ENCODE measurements around the gene SNAP23.

DNA sequence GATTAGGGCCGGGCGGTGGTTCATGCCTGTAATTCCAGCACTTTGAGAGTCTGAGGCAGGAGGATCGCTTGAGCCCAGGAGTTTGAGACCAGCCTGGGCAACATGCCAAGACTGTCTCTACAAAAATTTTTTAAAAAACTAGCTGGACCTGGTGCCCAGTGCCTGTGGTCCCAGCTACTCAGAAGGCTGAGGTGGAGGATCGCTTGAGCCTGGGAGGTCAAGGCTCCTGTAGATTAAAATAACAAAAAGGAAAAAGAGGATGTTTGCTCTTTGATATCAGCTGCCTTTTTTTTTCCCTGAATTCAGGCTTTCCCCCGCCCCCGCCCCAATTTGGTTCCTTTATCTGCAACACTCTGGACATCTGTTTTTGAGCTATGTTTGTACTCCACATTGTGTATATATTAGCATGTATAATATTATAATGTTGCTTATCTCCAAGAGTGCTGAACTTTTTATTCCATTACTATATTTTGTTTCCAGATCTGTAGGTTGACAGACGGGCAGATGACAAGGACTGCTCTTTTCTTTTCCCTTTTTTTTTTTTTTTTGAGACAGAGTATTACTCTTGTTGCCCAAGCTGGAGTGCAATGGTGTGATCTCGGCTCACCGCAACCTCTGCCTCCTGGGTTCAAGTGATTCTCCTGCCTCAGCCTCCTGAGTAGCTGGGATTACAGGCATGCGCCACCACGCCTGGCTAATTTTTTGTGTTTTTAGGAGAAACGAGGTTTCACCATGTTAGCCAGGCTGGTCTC lies 4.6 kb downstream of the SNAP23 start:
- TF ChIP-seq, protein P1, sequence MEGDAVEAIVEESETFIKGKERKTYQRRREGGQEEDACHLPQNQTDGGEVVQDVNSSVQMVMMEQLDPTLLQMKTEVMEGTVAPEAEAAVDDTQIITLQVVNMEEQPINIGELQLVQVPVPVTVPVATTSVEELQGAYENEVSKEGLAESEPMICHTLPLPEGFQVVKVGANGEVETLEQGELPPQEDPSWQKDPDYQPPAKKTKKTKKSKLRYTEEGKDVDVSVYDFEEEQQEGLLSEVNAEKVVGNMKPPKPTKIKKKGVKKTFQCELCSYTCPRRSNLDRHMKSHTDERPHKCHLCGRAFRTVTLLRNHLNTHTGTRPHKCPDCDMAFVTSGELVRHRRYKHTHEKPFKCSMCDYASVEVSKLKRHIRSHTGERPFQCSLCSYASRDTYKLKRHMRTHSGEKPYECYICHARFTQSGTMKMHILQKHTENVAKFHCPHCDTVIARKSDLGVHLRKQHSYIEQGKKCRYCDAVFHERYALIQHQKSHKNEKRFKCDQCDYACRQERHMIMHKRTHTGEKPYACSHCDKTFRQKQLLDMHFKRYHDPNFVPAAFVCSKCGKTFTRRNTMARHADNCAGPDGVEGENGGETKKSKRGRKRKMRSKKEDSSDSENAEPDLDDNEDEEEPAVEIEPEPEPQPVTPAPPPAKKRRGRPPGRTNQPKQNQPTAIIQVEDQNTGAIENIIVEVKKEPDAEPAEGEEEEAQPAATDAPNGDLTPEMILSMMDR (conservative IDR thresholded peaks at IDR 0.05; ENCODE audit: low read length), result no peak
- no peak for TF ChIP-seq EZH2phosphoT487 (IDR thresholded peaks at IDR 0.05; ENCODE audit: borderline replicate concordance, low read depth, low read length)

All from OCI-LY7 (cell line).